ENCODE results near the gene PCDHGB1.
"Not testable (repeated sequence)": the region's sequence is repeated elsewhere in the genome, so short reads cannot be mapped to it uniquely, and the experiment has no call there.

PCDHGB1 gene

GRCh38 chr5:141388661-141389060 lies 38.8 kb downstream of the PCDHGB1 start:
- Histone ChIP-seq H3K9me3 (ENCODE audit: control insufficient read depth, low read length) (peaks cover 63% of the 10 kb centered on the region), H3K9ac (ENCODE audit: low read length) (no peak overlapping the region), H3K36me3 (ENCODE audit: control insufficient read depth, insufficient read depth, low read length, severe bottlenecking) (no peaks in the 10 kb centered on the region), H3K4me3 (ENCODE audit: low read length) (peak overlapping the region; percentile 55), H3K27me3 (replicated peaks; ENCODE audit: control insufficient read depth, insufficient read depth, low read length) (no peaks in the 10 kb centered on the region), H3K4me1 (ENCODE audit: control insufficient read depth, insufficient read depth, low read length) (no peaks in the 10 kb centered on the region)
- no peak for DNase-seq (ENCODE audit: low read depth)

- Histone ChIP-seq H3K27me3 (replicated peaks; ENCODE audit: control insufficient read depth, insufficient read depth, low read length) (no peaks in the 10 kb centered on the region), H3K36me3 (ENCODE audit: control insufficient read depth, insufficient read depth, low read length, severe bottlenecking) (no peaks in the 10 kb centered on the region), H3K4me3 (ENCODE audit: low read length) (peak overlapping the region; percentile 55), H3K9me3 (ENCODE audit: control insufficient read depth, low read length) (peaks cover 65% of the 10 kb centered on the region), H3K4me1 (ENCODE audit: control insufficient read depth, insufficient read depth, low read length) (no peaks in the 10 kb centered on the region), H3K9ac (ENCODE audit: low read length) (no peak overlapping the region)
- no peak for DNase-seq (ENCODE audit: low read depth)
Observed at GRCh38 chr5:141389153-141390042, 39.5 kb downstream of the PCDHGB1 start.

- H3K9ac ChIP-seq (ENCODE audit: low read length), result no peak within 1 kb of the TSS
- no peaks in the 10 kb centered on the region for H3K4me1 ChIP-seq (ENCODE audit: control insufficient read depth, insufficient read depth, low read length)
- H3K4me3 ChIP-seq (ENCODE audit: low read length), result peak within 1 kb of the TSS; percentile 68
- no peak for DNase-seq (ENCODE audit: low read depth)
- no peaks in the 10 kb centered on the region for H3K27me3 ChIP-seq (replicated peaks; ENCODE audit: control insufficient read depth, insufficient read depth, low read length)
- no peaks in the 10 kb centered on the region for H3K36me3 ChIP-seq (ENCODE audit: control insufficient read depth, insufficient read depth, low read length, severe bottlenecking)
- H3K9me3 ChIP-seq (ENCODE audit: control insufficient read depth, low read length), result peaks cover 64% of the 10 kb centered on the region
Observed at GRCh38 chr5:141392429-141393198, 42.7 kb downstream of the PCDHGB1 start, which contains the start of gene PCDHGA8. Gene PCDHGA8 (plus strand): TSS chr5:141392633. CDS start chr5:141392814, 181 bp downstream.

- Histone ChIP-seq H3K9me3 (ENCODE audit: control insufficient read depth, low read length) (peaks cover 62% of the 10 kb centered on the region), H3K9ac (ENCODE audit: low read length) (no peak overlapping the region), H3K4me3 (ENCODE audit: low read length) (peak overlapping the region; percentile 7), H3K27me3 (replicated peaks; ENCODE audit: control insufficient read depth, insufficient read depth, low read length) (no peaks in the 10 kb centered on the region), H3K4me1 (ENCODE audit: control insufficient read depth, insufficient read depth, low read length) (no peaks in the 10 kb centered on the region), H3K36me3 (ENCODE audit: control insufficient read depth, insufficient read depth, low read length, severe bottlenecking) (no peaks in the 10 kb centered on the region)
- no peak for DNase-seq (ENCODE audit: low read depth)
Observed at GRCh38 chr5:141393267-141393666, 43.4 kb downstream of the PCDHGB1 start.

- DNase-seq (ENCODE audit: low read depth); H3K4me3 ChIP-seq (ENCODE audit: low read length); H3K27me3 ChIP-seq (replicated peaks; ENCODE audit: control insufficient read depth, insufficient read depth, low read length); H3K4me1 ChIP-seq (ENCODE audit: control insufficient read depth, insufficient read depth, low read length); H3K9ac ChIP-seq (ENCODE audit: low read length); H3K36me3 ChIP-seq (ENCODE audit: control insufficient read depth, insufficient read depth, low read length, severe bottlenecking): not testable (repeated sequence)
- peaks cover 60% of the 10 kb centered on the region for H3K9me3 ChIP-seq (ENCODE audit: control insufficient read depth, low read length)
Observed at GRCh38 chr5:141394401-141395187, 44.7 kb downstream of the PCDHGB1 start.

GRCh38 chr5:141397756-141398551 lies 48.1 kb downstream of the PCDHGB1 start, which contains the start of gene PCDHGB5:
Gene PCDHGB5 (plus strand): TSS chr5:141397947. CDS start chr5:141398128, 181 bp downstream.
- not testable (repeated sequence) for H3K27me3 ChIP-seq (replicated peaks; ENCODE audit: control insufficient read depth, insufficient read depth, low read length); H3K36me3 ChIP-seq (ENCODE audit: control insufficient read depth, insufficient read depth, low read length, severe bottlenecking)
- Histone ChIP-seq H3K4me3 (ENCODE audit: low read length) (peak within 1 kb of the TSS; percentile 74), H3K9ac (ENCODE audit: low read length) (peak within 1 kb of the TSS; percentile 63), H3K4me1 (ENCODE audit: control insufficient read depth, insufficient read depth, low read length) (peaks cover 13% of the 10 kb centered on the region), H3K9me3 (ENCODE audit: control insufficient read depth, low read length) (peaks cover 44% of the 10 kb centered on the region)
- peak; percentile 38 for DNase-seq (ENCODE audit: low read depth)

GRCh38 chr5:141398608-141399007 lies 48.7 kb downstream of the PCDHGB1 start:
- H3K9me3 ChIP-seq (ENCODE audit: control insufficient read depth, low read length), result peaks cover 44% of the 10 kb centered on the region

GRCh38 chr5:141399555-141400258 lies 49.8 kb downstream of the PCDHGB1 start:
- Histone ChIP-seq H3K4me3 (ENCODE audit: low read length) (peak overlapping the region; percentile 67), H3K9me3 (ENCODE audit: control insufficient read depth, low read length) (peaks cover 44% of the 10 kb centered on the region), H3K9ac (ENCODE audit: low read length) (no peak overlapping the region), H3K36me3 (ENCODE audit: control insufficient read depth, insufficient read depth, low read length, severe bottlenecking) (no peaks in the 10 kb centered on the region), H3K27me3 (replicated peaks; ENCODE audit: control insufficient read depth, insufficient read depth, low read length) (no peaks in the 10 kb centered on the region), H3K4me1 (ENCODE audit: control insufficient read depth, insufficient read depth, low read length) (peaks cover 13% of the 10 kb centered on the region)
- DNase-seq (ENCODE audit: low read depth), result no peak

More at GRCh38 chr5:141398608-141399007, 48.7 kb downstream of the PCDHGB1 start:
- H3K27me3 ChIP-seq (replicated peaks; ENCODE audit: control insufficient read depth, insufficient read depth, low read length), result no peaks in the 10 kb centered on the region
- H3K4me3 ChIP-seq (ENCODE audit: low read length), result peak overlapping the region; percentile 63
- H3K4me1 ChIP-seq (ENCODE audit: control insufficient read depth, insufficient read depth, low read length), result peaks cover 13% of the 10 kb centered on the region
- no peak for DNase-seq (ENCODE audit: low read depth)
- H3K36me3 ChIP-seq (ENCODE audit: control insufficient read depth, insufficient read depth, low read length, severe bottlenecking), result no peaks in the 10 kb centered on the region
- no peak overlapping the region for H3K9ac ChIP-seq (ENCODE audit: low read length)
